SJSA1 (cell line): Measurements from ENCODE around the gene GNS. TPM values are rescaled to one million over a fixed set of nuclear protein-coding genes. Genes with fewer than 3 reads are reported as not detected.

ENCODE experiments used
- DNase-seq, 2 experiments: peaks; one replicate each; pipeline ENCODE4 v3.0.0-alpha.2; 2015 to 2020; ENCODE audit warnings: low spot score in 2 of 2, low read depth in 1 of 2
- H3K27ac ChIP-seq: fragments of 250-450 bp; sonication (Bioruptor Pico); 2 replicates; pipeline ENCODE4 v1.5.1; 2020; ENCODE audit warnings: mild to moderate bottlenecking, moderate library complexity
- H3K27me3 ChIP-seq: fragments of 250-450 bp; sonication (Bioruptor Pico); replicated peaks from 2 replicates; pipeline ENCODE4 v1.5.1; 2020; ENCODE audit warnings: mild to moderate bottlenecking, moderate library complexity
- H3K36me3 ChIP-seq: fragments of 250-450 bp; sonication (Bioruptor Pico); 2 replicates; pipeline ENCODE4 v1.5.1; 2020; ENCODE audit warnings: mild to moderate bottlenecking
- H3K4me1 ChIP-seq: fragments of 250-450 bp; sonication (Bioruptor Pico); replicated peaks from 2 replicates; pipeline ENCODE4 v1.6.1; 2021; ENCODE audit warnings: mild to moderate bottlenecking
- H3K4me3 ChIP-seq: fragments of 250-450 bp; sonication (Bioruptor Pico); 2 replicates; pipeline ENCODE4 v1.5.1; 2020; ENCODE audit warnings: mild to moderate bottlenecking
- H3K9me3 ChIP-seq: fragments of 250-450 bp; sonication (Bioruptor Pico); replicated peaks from 2 replicates; pipeline ENCODE4 v1.5.1; 2020; ENCODE audit warnings: mild to moderate bottlenecking
- total RNA-seq: library from RNA; depleted of rRNA; stranded (reverse); fragments of >200 nt; shearing (Covaris generic); gene quantifications from 2 replicates; pipeline ENCODE4 v1.2.3, GENCODE V29; 2014

Gene GNS
- total RNA-seq, 1 experiment from 2014 or later: 97.6 TPM

- Histone ChIP-seq H3K4me1 (peaks cover 28% of the 10 kb centered on the region), H3K36me3 (no peaks in the 10 kb centered on the region), H3K9me3 (no peaks in the 10 kb centered on the region), H3K27ac (peak overlapping the region; percentile 81), H3K4me3 (no peak overlapping the region), H3K27me3 (no peaks in the 10 kb centered on the region)
- DNase-seq: no peak
Observed at GRCh38 chr12:64678835-64679234, 80.4 kb downstream of the GNS start.

DNA sequence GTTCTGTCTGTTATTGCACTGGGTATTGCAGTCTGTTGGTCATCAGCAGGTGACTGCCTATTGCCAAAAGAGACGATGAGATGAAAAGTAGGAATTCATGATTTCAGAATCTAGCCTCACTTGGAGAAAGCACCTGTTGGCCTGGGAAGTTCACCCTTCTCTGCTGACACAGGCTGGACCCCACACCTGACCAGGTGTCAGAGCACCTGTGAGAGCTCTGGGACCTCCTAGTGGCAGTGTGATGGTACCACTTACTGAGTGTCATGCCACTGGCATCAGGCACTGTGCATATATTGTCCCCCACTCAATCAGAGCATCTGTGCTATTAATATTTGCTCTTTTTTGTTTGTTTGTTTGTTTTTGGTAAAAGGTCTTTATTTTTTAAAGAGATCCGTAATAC, 81.0 kb downstream of the GNS start:
- Histone ChIP-seq H3K27ac (no peak overlapping the region), H3K4me1 (peaks cover 34% of the 10 kb centered on the region)

DNA sequence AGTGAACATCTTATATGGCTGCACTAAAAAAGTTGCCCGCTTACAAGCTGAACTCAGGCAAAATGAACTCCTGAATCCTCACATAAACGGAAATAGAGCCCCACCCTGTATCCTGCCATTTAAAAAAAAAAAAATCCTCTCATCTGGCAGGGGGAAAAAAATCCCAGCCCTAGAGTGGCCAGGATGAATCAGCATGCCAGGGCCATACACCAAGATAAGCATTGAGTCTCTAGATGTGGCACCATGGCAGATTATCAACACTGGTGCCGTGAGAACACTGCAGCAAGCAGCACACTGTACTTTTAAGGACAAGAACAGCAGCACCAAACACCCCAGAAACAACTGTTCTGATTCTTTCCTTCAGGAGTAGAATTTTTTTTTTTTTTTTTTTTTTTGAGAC, 83.4 kb downstream of the GNS start:
- Histone ChIP-seq H3K4me1 (peaks cover 46% of the 10 kb centered on the region), H3K27ac (peak overlapping the region; percentile 25)
- peak; percentile 47 to 57 for DNase-seq

More for the DNA sequence above, 81.0 kb downstream of the GNS start:
- Histone ChIP-seq H3K36me3 (peaks cover 3% of the 10 kb centered on the region; the same call in 1 of the 2 replicates), H3K27me3 (no peaks in the 10 kb centered on the region), H3K4me3 (no peak overlapping the region), H3K9me3 (no peaks in the 10 kb centered on the region)
- DNase-seq: no peak

GRCh38 chr12:64674367-64674922, 84.8 kb downstream of the GNS start:
- Histone ChIP-seq H3K27me3 (no peaks in the 10 kb centered on the region), H3K4me3 (no peak overlapping the region), H3K27ac (no peak overlapping the region), H3K4me1 (peaks cover 43% of the 10 kb centered on the region), H3K36me3 (peaks cover 3% of the 10 kb centered on the region; the same call in 1 of the 2 replicates), H3K9me3 (no peaks in the 10 kb centered on the region)
- DNase-seq: no peak

More for the DNA sequence above, 83.4 kb downstream of the GNS start:
- no peaks in the 10 kb centered on the region for H3K9me3 ChIP-seq
- peaks cover 3% of the 10 kb centered on the region; the same call in 1 of the 2 replicates for H3K36me3 ChIP-seq
- no peaks in the 10 kb centered on the region for H3K27me3 ChIP-seq
- H3K4me3 ChIP-seq: no peak overlapping the region

- Histone ChIP-seq H3K4me1 (peaks cover 42% of the 10 kb centered on the region), H3K9me3 (no peaks in the 10 kb centered on the region), H3K36me3 (peaks cover 3% of the 10 kb centered on the region; the same call in 1 of the 2 replicates), H3K27ac (no peak overlapping the region), H3K4me3 (no peak overlapping the region), H3K27me3 (no peaks in the 10 kb centered on the region)
- DNase-seq: no peak
Observed at GRCh38 chr12:64673490-64674169, 85.6 kb downstream of the GNS start.

DNA sequence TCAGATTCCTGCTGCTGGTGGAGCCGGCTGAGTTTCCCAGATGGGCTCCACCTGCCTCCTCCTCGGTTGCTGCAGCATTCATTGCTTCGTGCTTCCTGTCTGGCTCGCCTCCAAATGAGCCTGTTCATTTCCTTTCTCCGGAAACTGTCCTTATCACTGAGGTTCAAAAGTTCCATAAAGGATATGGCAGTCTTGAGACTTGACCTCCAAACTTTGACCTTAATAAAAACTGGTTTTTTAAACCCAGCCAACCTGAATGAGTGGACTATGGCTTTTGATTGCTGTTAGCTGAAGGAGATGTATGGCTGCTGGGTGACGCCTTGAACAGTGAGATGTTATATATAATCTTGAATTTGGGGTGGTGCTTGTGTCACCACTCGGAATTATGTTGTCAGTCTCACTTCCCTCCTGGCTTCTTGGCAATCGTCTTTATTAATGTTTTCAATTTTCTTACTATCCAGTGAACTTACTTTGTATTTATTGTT, 86.2 kb downstream of the GNS start:
- peaks cover 42% of the 10 kb centered on the region for H3K4me1 ChIP-seq
- H3K4me3 ChIP-seq: no peak overlapping the region
- peaks cover 3% of the 10 kb centered on the region; the same call in 1 of the 2 replicates for H3K36me3 ChIP-seq
- DNase-seq: no peak
- no peaks in the 10 kb centered on the region for H3K9me3 ChIP-seq
- no peaks in the 10 kb centered on the region for H3K27me3 ChIP-seq
- no peak overlapping the region for H3K27ac ChIP-seq

DNA sequence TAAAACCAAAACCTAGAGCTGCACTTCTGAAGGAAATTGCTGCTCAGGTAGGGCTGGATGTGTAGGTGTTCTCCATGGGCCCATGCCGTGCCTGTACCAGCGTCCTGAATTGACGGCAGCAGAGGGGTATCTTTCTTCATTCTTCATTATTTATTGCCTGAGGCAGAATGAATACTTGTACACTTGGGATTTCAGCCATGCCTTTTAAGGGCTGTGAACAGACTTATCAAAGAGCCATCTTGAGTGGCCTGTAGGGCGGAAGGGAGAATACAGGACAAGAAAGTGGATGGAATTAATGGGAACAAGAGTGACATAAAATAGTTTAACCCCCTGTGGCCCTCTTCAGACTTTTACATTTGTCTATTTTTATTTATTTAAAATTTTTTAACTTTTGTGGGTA, 87.5 kb downstream of the GNS start:
- no peak overlapping the region for H3K4me3 ChIP-seq
- peaks cover 44% of the 10 kb centered on the region for H3K4me1 ChIP-seq
- no peak for DNase-seq
- no peaks in the 10 kb centered on the region for H3K9me3 ChIP-seq
- H3K36me3 ChIP-seq: peaks cover 3% of the 10 kb centered on the region; the same call in 1 of the 2 replicates
- no peak overlapping the region for H3K27ac ChIP-seq
- H3K27me3 ChIP-seq: no peaks in the 10 kb centered on the region

GRCh38 chr12:64670919-64671639, 88.1 kb downstream of the GNS start:
- no peak overlapping the region for H3K27ac ChIP-seq
- H3K36me3 ChIP-seq: peaks cover 3% of the 10 kb centered on the region; the same call in 1 of the 2 replicates
- H3K9me3 ChIP-seq: no peaks in the 10 kb centered on the region
- H3K27me3 ChIP-seq: no peaks in the 10 kb centered on the region
- peaks cover 50% of the 10 kb centered on the region for H3K4me1 ChIP-seq
- H3K4me3 ChIP-seq: no peak overlapping the region
- no peak for DNase-seq

GRCh38 chr12:64670019-64670418, 89.2 kb downstream of the GNS start:
- Histone ChIP-seq H3K4me1 (peaks cover 47% of the 10 kb centered on the region), H3K9me3 (no peaks in the 10 kb centered on the region), H3K27ac (no peak overlapping the region), H3K4me3 (no peak overlapping the region), H3K27me3 (no peaks in the 10 kb centered on the region), H3K36me3 (peaks cover 3% of the 10 kb centered on the region; the same call in 1 of the 2 replicates)
- no peak for DNase-seq

GRCh38 chr12:64669270-64669842, 89.8 kb downstream of the GNS start:
- Histone ChIP-seq H3K4me3 (no peak overlapping the region), H3K27me3 (no peaks in the 10 kb centered on the region), H3K9me3 (no peaks in the 10 kb centered on the region), H3K36me3 (peaks cover 3% of the 10 kb centered on the region; the same call in 1 of the 2 replicates), H3K4me1 (peaks cover 47% of the 10 kb centered on the region), H3K27ac (no peak overlapping the region)
- no peak for DNase-seq

- Histone ChIP-seq H3K27me3 (no peaks in the 10 kb centered on the region), H3K27ac (no peak overlapping the region), H3K36me3 (no peaks in the 10 kb centered on the region; the same call in 1 of the 2 replicates), H3K4me1 (peaks cover 34% of the 10 kb centered on the region), H3K9me3 (no peaks in the 10 kb centered on the region), H3K4me3 (no peak overlapping the region)
- no peak for DNase-seq
Observed at GRCh38 chr12:64667793-64668192, 91.4 kb downstream of the GNS start.

GRCh38 chr12:64666054-64666914, 92.9 kb downstream of the GNS start:
- no peaks in the 10 kb centered on the region for H3K27me3 ChIP-seq
- peaks cover 30% of the 10 kb centered on the region for H3K4me1 ChIP-seq
- no peaks in the 10 kb centered on the region for H3K36me3 ChIP-seq
- no peak overlapping the region for H3K4me3 ChIP-seq
- no peaks in the 10 kb centered on the region for H3K9me3 ChIP-seq
- DNase-seq: peak in 1 of 2 experiments; percentile 32
- H3K27ac ChIP-seq: no peak overlapping the region

GRCh38 chr12:64665514-64665913, 93.7 kb downstream of the GNS start:
- Histone ChIP-seq H3K4me3 (no peak overlapping the region), H3K36me3 (no peaks in the 10 kb centered on the region), H3K27ac (no peak overlapping the region), H3K9me3 (no peaks in the 10 kb centered on the region), H3K4me1 (peaks cover 26% of the 10 kb centered on the region), H3K27me3 (no peaks in the 10 kb centered on the region)
- DNase-seq: no peak
